GM23338 (cell line): ENCODE results near the gene INPP5A. TPM values are rescaled to one million over a fixed set of nuclear protein-coding genes. Genes with fewer than 3 reads are reported as not detected.
A peak's percentile ranks its signal among the peaks of the same experiment; 100 is the strongest.

Experiments used
- ATAC-seq: fragments of 200-7000 bp; cut with Tn5 transposase; 3 replicates; pipeline ENCODE4 v1.9.1; 2020
- DNase-seq: peaks from one replicate; pipeline ENCODE4 v3.0.0-alpha.2; 2015; ENCODE audit warnings: low spot score
- H2AFZ ChIP-seq: fragments of 200-600 bp; sonication (generic); 2 replicates; pipeline ENCODE4 v1.8.0; 2016; ENCODE audit warnings: antibody characterized with exemption, mild to moderate bottlenecking, moderate library complexity
- H3F3A ChIP-seq: fragments of 200-600 bp; sonication (generic); replicated peaks from 2 replicates; pipeline ENCODE4 v1.8.0; 2017; ENCODE audit warnings: antibody characterized with exemption, mixed run types, low read depth
- H3K27ac ChIP-seq: fragments of 200-600 bp; sonication (generic); 2 replicates; pipeline ENCODE4 v1.6.1; 2016; ENCODE audit warnings: low read depth
- H3K27me3 ChIP-seq: fragments of 200-600 bp; sonication (generic); 2 replicates; pipeline ENCODE4 v1.8.0; 2016; ENCODE audit warnings: mild to moderate bottlenecking, mixed run types, moderate library complexity; ENCODE audit not compliant: insufficient read depth
- H3K36me3 ChIP-seq: fragments of 200-600 bp; sonication (generic); 2 replicates; pipeline ENCODE4 v1.8.0; 2016; ENCODE audit warnings: mild to moderate bottlenecking; ENCODE audit not compliant: insufficient read depth
- H3K4me1 ChIP-seq: fragments of 200-600 bp; sonication (generic); 2 replicates; pipeline ENCODE4 v1.8.0; 2016; ENCODE audit warnings: mild to moderate bottlenecking, moderate library complexity; ENCODE audit not compliant: insufficient read depth
- H3K4me2 ChIP-seq: fragments of 200-600 bp; sonication (generic); 2 replicates; pipeline ENCODE4 v1.7.1; 2017; ENCODE audit warnings: mixed run types
- H3K4me3 ChIP-seq: fragments of 200-600 bp; sonication (generic); 2 replicates; pipeline ENCODE4 v1.6.1; 2016; ENCODE audit warnings: mixed run types
- H3K79me2 ChIP-seq: fragments of 200-600 bp; sonication (generic); replicated peaks from 2 replicates; pipeline ENCODE4 v1.8.0; 2017; ENCODE audit warnings: mild to moderate bottlenecking; ENCODE audit not compliant: insufficient read depth
- H3K9me2 ChIP-seq: fragments of 200-600 bp; sonication (generic); 2 replicates; pipeline ENCODE4 v1.8.0; 2017; ENCODE audit not compliant: insufficient read depth
- H4K20me1 ChIP-seq: fragments of 200-600 bp; sonication (generic); replicated peaks from 2 replicates; pipeline ENCODE4 v1.8.0; 2017; ENCODE audit warnings: mild to moderate bottlenecking; ENCODE audit not compliant: insufficient read depth
- H3K27ac Mint-ChIP-seq: 2 replicates; pipeline ENCODE4 v1.8.0; 2020; ENCODE audit warnings: inconsistent platforms, mild to moderate bottlenecking, moderate library complexity, mixed read lengths
- H3K27me3 Mint-ChIP-seq: 3 replicates; pipeline ENCODE4 v1.8.0; 2022; ENCODE audit warnings: low read depth, mild to moderate bottlenecking, moderate library complexity, mixed read lengths, inconsistent platforms; ENCODE audit not compliant: insufficient read depth, poor library complexity
- H3K36me3 Mint-ChIP-seq: 3 replicates; pipeline ENCODE4 v1.8.0; 2021; ENCODE audit warnings: low read depth, mild to moderate bottlenecking, inconsistent platforms, moderate library complexity, mixed read lengths
- H3K4me1 Mint-ChIP-seq: 3 replicates; pipeline ENCODE4 v1.8.0; 2020; ENCODE audit warnings: mild to moderate bottlenecking, inconsistent platforms, mixed read lengths
- H3K4me3 Mint-ChIP-seq: 3 replicates; pipeline ENCODE4 v1.8.0; 2021; ENCODE audit warnings: moderate library complexity, mild to moderate bottlenecking, inconsistent platforms, mixed read lengths
- H3K9me3 Mint-ChIP-seq: 3 replicates; pipeline ENCODE4 v1.8.0; 2020; ENCODE audit warnings: moderate library complexity, mild to moderate bottlenecking, inconsistent platforms, mixed read lengths
- CREB1 ChIP-seq: fragments of 250-450 bp; sonication (Bioruptor Pico); IDR thresholded peaks from 2 replicates; pipeline ENCODE4 v1.5.0; 2020; ENCODE audit warnings: low read depth, mild to moderate bottlenecking, moderate library complexity
- EZH2 ChIP-seq: fragments of 200-600 bp; sonication (generic); IDR thresholded peaks from one replicate; pipeline ENCODE4 v1.8.0; 2017; ENCODE audit warnings: antibody characterized with exemption, mild to moderate bottlenecking, low read depth; ENCODE audit not compliant: unreplicated experiment
- EZH2phosphoT487 ChIP-seq: fragments of 200-600 bp; sonication (generic); IDR thresholded peaks from one replicate; pipeline ENCODE4 v1.8.1; 2018; ENCODE audit warnings: antibody characterized with exemption; ENCODE audit not compliant: unreplicated experiment
- JUNB ChIP-seq: IDR thresholded peaks from one replicate; pipeline ENCODE4 v1.6.1; 2016; ENCODE audit warnings: antibody characterized with exemption; ENCODE audit not compliant: unreplicated experiment
- NANOG ChIP-seq: IDR thresholded peaks from 2 replicates; pipeline ENCODE4 v1.6.1; 2016; ENCODE audit warnings: antibody characterized with exemption, borderline replicate concordance
- POLR2AphosphoS5 ChIP-seq: IDR thresholded peaks from 2 replicates; pipeline ENCODE4 v1.6.1; 2016; ENCODE audit warnings: antibody characterized with exemption, low read depth
- REST ChIP-seq: IDR thresholded peaks from one replicate; pipeline ENCODE4 v1.6.1; 2018; ENCODE audit warnings: antibody characterized with exemption; ENCODE audit not compliant: unreplicated experiment
- STAT1 ChIP-seq: IDR thresholded peaks from one replicate; pipeline ENCODE4 v1.6.1; 2016; ENCODE audit warnings: antibody characterized with exemption; ENCODE audit not compliant: unreplicated experiment
- ZNF114 ChIP-seq: fragments of 250-450 bp; sonication (Bioruptor Pico); IDR thresholded peaks from 2 replicates; pipeline ENCODE4 v1.5.0; 2020; ENCODE audit warnings: mild to moderate bottlenecking, moderate library complexity
- polyA plus RNA-seq: library from polyadenylated mRNA; unstranded; fragments of >200 nt; fragmentation: Nextera tagmentation; extraction: Ambion mirVana; gene quantifications from 2 replicates; pipeline ENCODE4 v1.2.1, GENCODE V29; 2016
- total RNA-seq: library from RNA; depleted of rRNA; stranded (reverse); fragments of >200 nt; shearing (Covaris generic); gene quantifications from 2 replicates; pipeline ENCODE4 v1.2.3, GENCODE V29; 2014
- TF ChIP-seq, protein P1 (sequence below): IDR thresholded peaks from 2 replicates; pipeline ENCODE4 v1.6.1; 2016; ENCODE audit warnings: antibody characterized with exemption
- TF ChIP-seq, protein P2 (sequence below): fragments of 250-450 bp; sonication (Bioruptor Pico); IDR thresholded peaks from 2 replicates; pipeline ENCODE4 v1.5.0; 2020; ENCODE audit warnings: mild to moderate bottlenecking, moderate library complexity
- TF ChIP-seq, protein P3 (sequence below), 2 experiments: fragments of 200-600 bp in 1 of 2; sonication (generic) in 1 of 2; conservative IDR thresholded peaks; 2 replicates each; pipeline versions ENCODE4 v1.5.1 to v1.6.1; 2016 to 2017; ENCODE audit warnings: antibody characterized with exemption in 2 of 2, low read depth in 2 of 2, mild to moderate bottlenecking in 2 of 2, moderate library complexity in 1 of 2

INPP5A gene
- total and polyA plus RNA-seq, 2 experiments from 2014 or later = 5.9 to 40.6 TPM

DNA sequence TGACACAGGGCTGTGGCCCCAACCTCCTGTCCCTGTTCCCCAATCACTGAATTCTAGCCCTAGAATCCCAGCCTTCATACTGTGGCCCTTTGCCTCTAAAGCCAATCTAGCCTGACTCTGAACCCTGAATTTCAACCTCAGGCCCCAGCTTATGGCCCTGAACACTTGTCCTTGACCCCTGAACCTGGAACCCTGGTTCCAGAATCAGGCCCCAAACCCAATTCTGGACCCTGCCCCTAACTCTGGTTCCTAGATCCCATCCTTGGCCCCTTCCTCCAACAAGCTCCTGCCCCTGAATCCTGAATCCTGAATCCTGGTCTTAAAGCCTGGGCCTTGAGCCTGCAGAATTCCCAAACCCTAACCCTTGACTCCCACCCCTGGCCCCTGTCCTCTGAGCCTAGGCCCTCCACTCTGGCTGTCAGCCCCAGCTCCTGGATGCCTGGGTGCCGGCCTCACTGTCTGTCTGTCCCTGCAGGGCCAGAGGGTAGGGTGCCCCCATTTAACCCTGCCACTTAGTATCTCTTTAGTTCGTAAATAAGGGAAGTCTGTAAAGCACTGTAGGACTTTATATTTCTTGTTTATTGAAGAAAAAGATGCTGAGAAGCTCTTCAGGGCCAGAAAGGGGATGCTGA is 1.3 kb downstream of the INPP5A start:
- Histone ChIP-seq H3K79me2 (peaks cover 44% of the 10 kb centered on the region), H3K27me3 (peaks cover 10% of the 10 kb centered on the region), H3K36me3 (no peaks in the 10 kb centered on the region), H2AFZ (no peak overlapping the region), H3K4me3 (peak overlapping the region; percentile 75; the same call in 1 of the 2 replicates), H3K9me2 (no peaks in the 10 kb centered on the region), H3K4me1 (peaks cover 14% of the 10 kb centered on the region; the same call in 1 of the 2 replicates), H3K4me2 (peak overlapping the region; percentile 91), H3K27ac (no peak overlapping the region), H3F3A (no peaks in the 10 kb centered on the region), H4K20me1 (peaks cover 22% of the 10 kb centered on the region)
- no peaks in the 10 kb centered on the region for H3K9me3 Mint-ChIP-seq
- DNase-seq (no peak), ATAC-seq (no peak)
- TF ChIP-seq STAT1 (no peak), POLR2AphosphoS5 (no peak), CREB1 (CRISPR knock-in tag) (no peak), EZH2phosphoT487 (no peak), ZNF114 (CRISPR knock-in tag) (no peak), JUNB (no peak), NANOG (no peak), REST (no peak), EZH2 (no peak)
- TF ChIP-seq, protein P1, sequence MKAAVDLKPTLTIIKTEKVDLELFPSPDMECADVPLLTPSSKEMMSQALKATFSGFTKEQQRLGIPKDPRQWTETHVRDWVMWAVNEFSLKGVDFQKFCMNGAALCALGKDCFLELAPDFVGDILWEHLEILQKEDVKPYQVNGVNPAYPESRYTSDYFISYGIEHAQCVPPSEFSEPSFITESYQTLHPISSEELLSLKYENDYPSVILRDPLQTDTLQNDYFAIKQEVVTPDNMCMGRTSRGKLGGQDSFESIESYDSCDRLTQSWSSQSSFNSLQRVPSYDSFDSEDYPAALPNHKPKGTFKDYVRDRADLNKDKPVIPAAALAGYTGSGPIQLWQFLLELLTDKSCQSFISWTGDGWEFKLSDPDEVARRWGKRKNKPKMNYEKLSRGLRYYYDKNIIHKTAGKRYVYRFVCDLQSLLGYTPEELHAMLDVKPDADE = no peak
- TF ChIP-seq, protein P2, sequence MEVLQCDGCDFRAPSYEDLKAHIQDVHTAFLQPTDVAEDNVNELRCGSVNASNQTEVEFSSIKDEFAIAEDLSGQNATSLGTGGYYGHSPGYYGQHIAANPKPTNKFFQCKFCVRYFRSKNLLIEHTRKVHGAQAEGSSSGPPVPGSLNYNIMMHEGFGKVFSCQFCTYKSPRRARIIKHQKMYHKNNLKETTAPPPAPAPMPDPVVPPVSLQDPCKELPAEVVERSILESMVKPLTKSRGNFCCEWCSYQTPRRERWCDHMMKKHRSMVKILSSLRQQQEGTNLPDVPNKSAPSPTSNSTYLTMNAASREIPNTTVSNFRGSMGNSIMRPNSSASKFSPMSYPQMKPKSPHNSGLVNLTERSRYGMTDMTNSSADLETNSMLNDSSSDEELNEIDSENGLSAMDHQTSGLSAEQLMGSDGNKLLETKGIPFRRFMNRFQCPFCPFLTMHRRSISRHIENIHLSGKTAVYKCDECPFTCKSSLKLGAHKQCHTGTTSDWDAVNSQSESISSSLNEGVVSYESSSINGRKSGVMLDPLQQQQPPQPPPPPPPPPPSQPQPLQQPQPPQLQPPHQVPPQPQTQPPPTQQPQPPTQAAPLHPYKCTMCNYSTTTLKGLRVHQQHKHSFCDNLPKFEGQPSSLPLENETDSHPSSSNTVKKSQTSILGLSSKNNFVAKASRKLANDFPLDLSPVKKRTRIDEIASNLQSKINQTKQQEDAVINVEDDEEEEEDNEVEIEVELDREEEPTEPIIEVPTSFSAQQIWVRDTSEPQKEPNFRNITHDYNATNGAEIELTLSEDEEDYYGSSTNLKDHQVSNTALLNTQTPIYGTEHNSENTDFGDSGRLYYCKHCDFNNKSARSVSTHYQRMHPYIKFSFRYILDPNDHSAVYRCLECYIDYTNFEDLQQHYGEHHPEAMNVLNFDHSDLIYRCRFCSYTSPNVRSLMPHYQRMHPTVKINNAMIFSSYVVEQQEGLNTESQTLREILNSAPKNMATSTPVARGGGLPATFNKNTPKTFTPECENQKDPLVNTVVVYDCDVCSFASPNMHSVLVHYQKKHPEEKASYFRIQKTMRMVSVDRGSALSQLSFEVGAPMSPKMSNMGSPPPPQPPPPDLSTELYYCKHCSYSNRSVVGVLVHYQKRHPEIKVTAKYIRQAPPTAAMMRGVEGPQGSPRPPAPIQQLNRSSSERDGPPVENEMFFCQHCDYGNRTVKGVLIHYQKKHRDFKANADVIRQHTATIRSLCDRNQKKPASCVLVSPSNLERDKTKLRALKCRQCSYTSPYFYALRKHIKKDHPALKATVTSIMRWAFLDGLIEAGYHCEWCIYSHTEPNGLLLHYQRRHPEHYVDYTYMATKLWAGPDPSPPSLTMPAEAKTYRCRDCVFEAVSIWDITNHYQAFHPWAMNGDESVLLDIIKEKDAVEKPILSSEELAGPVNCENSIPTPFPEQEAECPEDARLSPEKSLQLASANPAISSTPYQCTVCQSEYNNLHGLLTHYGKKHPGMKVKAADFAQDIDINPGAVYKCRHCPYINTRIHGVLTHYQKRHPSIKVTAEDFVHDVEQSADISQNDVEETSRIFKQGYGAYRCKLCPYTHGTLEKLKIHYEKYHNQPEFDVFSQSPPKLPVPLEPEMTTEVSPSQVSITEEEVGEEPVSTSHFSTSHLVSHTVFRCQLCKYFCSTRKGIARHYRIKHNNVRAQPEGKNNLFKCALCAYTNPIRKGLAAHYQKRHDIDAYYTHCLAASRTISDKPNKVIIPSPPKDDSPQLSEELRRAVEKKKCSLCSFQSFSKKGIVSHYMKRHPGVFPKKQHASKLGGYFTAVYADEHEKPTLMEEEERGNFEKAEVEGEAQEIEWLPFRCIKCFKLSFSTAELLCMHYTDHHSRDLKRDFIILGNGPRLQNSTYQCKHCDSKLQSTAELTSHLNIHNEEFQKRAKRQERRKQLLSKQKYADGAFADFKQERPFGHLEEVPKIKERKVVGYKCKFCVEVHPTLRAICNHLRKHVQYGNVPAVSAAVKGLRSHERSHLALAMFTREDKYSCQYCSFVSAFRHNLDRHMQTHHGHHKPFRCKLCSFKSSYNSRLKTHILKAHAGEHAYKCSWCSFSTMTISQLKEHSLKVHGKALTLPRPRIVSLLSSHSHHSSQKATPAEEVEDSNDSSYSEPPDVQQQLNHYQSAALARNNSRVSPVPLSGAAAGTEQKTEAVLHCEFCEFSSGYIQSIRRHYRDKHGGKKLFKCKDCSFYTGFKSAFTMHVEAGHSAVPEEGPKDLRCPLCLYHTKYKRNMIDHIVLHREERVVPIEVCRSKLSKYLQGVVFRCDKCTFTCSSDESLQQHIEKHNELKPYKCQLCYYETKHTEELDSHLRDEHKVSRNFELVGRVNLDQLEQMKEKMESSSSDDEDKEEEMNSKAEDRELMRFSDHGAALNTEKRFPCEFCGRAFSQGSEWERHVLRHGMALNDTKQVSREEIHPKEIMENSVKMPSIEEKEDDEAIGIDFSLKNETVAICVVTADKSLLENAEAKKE = no peak
- TF ChIP-seq, protein P3, sequence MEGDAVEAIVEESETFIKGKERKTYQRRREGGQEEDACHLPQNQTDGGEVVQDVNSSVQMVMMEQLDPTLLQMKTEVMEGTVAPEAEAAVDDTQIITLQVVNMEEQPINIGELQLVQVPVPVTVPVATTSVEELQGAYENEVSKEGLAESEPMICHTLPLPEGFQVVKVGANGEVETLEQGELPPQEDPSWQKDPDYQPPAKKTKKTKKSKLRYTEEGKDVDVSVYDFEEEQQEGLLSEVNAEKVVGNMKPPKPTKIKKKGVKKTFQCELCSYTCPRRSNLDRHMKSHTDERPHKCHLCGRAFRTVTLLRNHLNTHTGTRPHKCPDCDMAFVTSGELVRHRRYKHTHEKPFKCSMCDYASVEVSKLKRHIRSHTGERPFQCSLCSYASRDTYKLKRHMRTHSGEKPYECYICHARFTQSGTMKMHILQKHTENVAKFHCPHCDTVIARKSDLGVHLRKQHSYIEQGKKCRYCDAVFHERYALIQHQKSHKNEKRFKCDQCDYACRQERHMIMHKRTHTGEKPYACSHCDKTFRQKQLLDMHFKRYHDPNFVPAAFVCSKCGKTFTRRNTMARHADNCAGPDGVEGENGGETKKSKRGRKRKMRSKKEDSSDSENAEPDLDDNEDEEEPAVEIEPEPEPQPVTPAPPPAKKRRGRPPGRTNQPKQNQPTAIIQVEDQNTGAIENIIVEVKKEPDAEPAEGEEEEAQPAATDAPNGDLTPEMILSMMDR (conservative IDR thresholded peaks at IDR 0.05; ENCODE audit: low read depth in 2 of 2) = no peak
- H3K4me1 Mint-ChIP-seq = peaks cover 55% of the 10 kb centered on the region
- H3K36me3 Mint-ChIP-seq = no peaks in the 10 kb centered on the region
- no peak overlapping the region for H3K27ac Mint-ChIP-seq
- peak overlapping the region; percentile 81 for H3K4me3 Mint-ChIP-seq
- H3K27me3 Mint-ChIP-seq = peaks cover 33% of the 10 kb centered on the region
